HepG2 (cell line): ENCODE data around the gene PROX1. TPM values are rescaled to one million over a fixed set of nuclear protein-coding genes. Genes with fewer than 3 reads are reported as not detected.

Experiments used
- CENPX ChIP-seq: sonication (generic); formaldehyde crosslinking; IDR thresholded peaks from 2 replicates; pipeline ENCODE4 v1.9.0; 2021; ENCODE audit warnings: mild to moderate bottlenecking, missing genetic modification reagents, moderate library complexity
- FOXA3 ChIP-seq: IDR thresholded peaks from 2 replicates; pipeline ENCODE4 v1.6.1; 2016; ENCODE audit warnings: missing genetic modification reagents, missing compliant biosample characterization
- HIVEP1 ChIP-seq: sonication (generic); formaldehyde crosslinking; IDR thresholded peaks from 2 replicates; pipeline ENCODE4 v1.4.0; 2020; ENCODE audit warnings: mild to moderate bottlenecking, missing genetic modification reagents
- IRF2 ChIP-seq: IDR thresholded peaks from 2 replicates; pipeline ENCODE4 v1.6.1; 2018; ENCODE audit warnings: missing genetic modification reagents, missing compliant biosample characterization
- KAT7 ChIP-seq: IDR thresholded peaks from 2 replicates; pipeline ENCODE4 v1.6.1; 2018; ENCODE audit warnings: borderline replicate concordance, missing compliant biosample characterization
- MED13 ChIP-seq: sonication (generic); formaldehyde crosslinking; IDR thresholded peaks from 2 replicates; pipeline ENCODE4 v1.5.0; 2020; ENCODE audit warnings: missing genetic modification reagents
- MXD1 ChIP-seq: sonication (generic); formaldehyde crosslinking; IDR thresholded peaks from 2 replicates; pipeline ENCODE4 v1.4.0; 2020; ENCODE audit warnings: mild to moderate bottlenecking, missing genetic modification reagents
- MXI1 ChIP-seq: IDR thresholded peaks from 3 replicates; pipeline ENCODE4 v1.6.1; 2012; ENCODE audit warnings: low read depth, low read length, inconsistent platforms, borderline replicate concordance
- MYPOP ChIP-seq: sonication (generic); formaldehyde crosslinking; IDR thresholded peaks from 2 replicates; pipeline ENCODE4 v1.8.1; 2023; ENCODE audit warnings: mild to moderate bottlenecking, moderate library complexity, missing genetic modification reagents
- NRL ChIP-seq: sonication (generic); formaldehyde crosslinking; IDR thresholded peaks from 2 replicates; pipeline ENCODE4 v1.5.0; 2020; ENCODE audit warnings: missing genetic modification reagents, mild to moderate bottlenecking, moderate library complexity, borderline replicate concordance
- PAXIP1 ChIP-seq: sonication (generic); formaldehyde crosslinking; conservative IDR thresholded peaks from 2 replicates; pipeline ENCODE4 v1.4.0; 2020; ENCODE audit warnings: mild to moderate bottlenecking, missing genetic modification reagents, moderate library complexity
- REPIN1 ChIP-seq: sonication (generic); formaldehyde crosslinking; IDR thresholded peaks from 2 replicates; pipeline ENCODE4 v1.8.0; 2022; ENCODE audit warnings: missing genetic modification reagents, low read depth, mild to moderate bottlenecking, borderline replicate concordance
- SETDB1 ChIP-seq: sonication (generic); formaldehyde crosslinking; IDR thresholded peaks from 2 replicates; pipeline ENCODE4 v1.5.1; 2020; ENCODE audit warnings: missing genetic modification reagents, mild to moderate bottlenecking, borderline replicate concordance
- SMYD3 ChIP-seq: sonication (generic); formaldehyde crosslinking; IDR thresholded peaks from 2 replicates; pipeline ENCODE4 v1.8.1; 2023; ENCODE audit warnings: mild to moderate bottlenecking, missing genetic modification reagents
- TCF7 ChIP-seq: sonication (generic); IDR thresholded peaks from 2 replicates; pipeline ENCODE4 v1.6.1; 2016; ENCODE audit warnings: antibody characterized with exemption, low read depth
- ZHX1 ChIP-seq: sonication (generic); formaldehyde crosslinking; IDR thresholded peaks from 2 replicates; pipeline ENCODE4 v1.8.1; 2022; ENCODE audit warnings: low read depth, mild to moderate bottlenecking, missing genetic modification reagents
- ZMAT3 ChIP-seq: sonication (generic); formaldehyde crosslinking; conservative IDR thresholded peaks from 2 replicates; pipeline ENCODE4 v1.7.0; 2021; ENCODE audit warnings: missing genetic modification reagents
- ZNF616 ChIP-seq: sonication (generic); formaldehyde crosslinking; IDR thresholded peaks from 2 replicates; pipeline ENCODE4 v1.5.0; 2020; ENCODE audit warnings: low read depth, mild to moderate bottlenecking, missing genetic modification reagents
- ZNF629 ChIP-seq: sonication (generic); formaldehyde crosslinking; conservative IDR thresholded peaks from 2 replicates; pipeline ENCODE4 v1.5.0; 2020; ENCODE audit warnings: missing genetic modification reagents
- ZNF841 ChIP-seq: sonication (generic); formaldehyde crosslinking; IDR thresholded peaks from 2 replicates; pipeline ENCODE4 v1.8.1; 2023; ENCODE audit warnings: missing genetic modification reagents, borderline replicate concordance
- polyA plus RNA-seq, 8 experiments: library from polyadenylated mRNA; depleted of rRNA in 3 of 8; stranded (reverse) in 7 of 8; unstranded in 1 of 8; fragments of >200 nt; fragmentation: Illumina TruSeq in 4 of 8; extraction: Trizol in 4 of 8; gene quantifications; 2 replicates each; pipeline versions ENCODE4 v1.2.1 to v1.2.3, GENCODE V29; 2011 to 2016; ENCODE audit warnings: low read depth in 4 of 8, missing spikeins in 1 of 8, mixed read lengths in 1 of 8; ENCODE audit not compliant: insufficient read depth in 1 of 8
- total RNA-seq, 5 experiments: library from RNA; depleted of rRNA; stranded (reverse); fragments of >200 nt; fragmentation: Illumina TruSeq; extraction: Trizol; gene quantifications; 2 replicates each; pipeline ENCODE4 v1.2.3, GENCODE V29; 2016; ENCODE audit warnings: low read depth in 1 of 5
- TF ChIP-seq, protein P1 (sequence below): sonication (generic); formaldehyde crosslinking; IDR thresholded peaks from 2 replicates; pipeline ENCODE4 v1.4.0; 2020; ENCODE audit warnings: missing genetic modification reagents
- TF ChIP-seq, protein P2 (sequence below): sonication (generic); formaldehyde crosslinking; IDR thresholded peaks from 2 replicates; pipeline ENCODE4 v1.8.1; 2023; ENCODE audit warnings: missing genetic modification reagents, mild to moderate bottlenecking, borderline replicate concordance

The PROX1 gene
- total and polyA plus RNA-seq, 2 of the 13 experiments (the other 11 are each of a cell fraction or from before 2014, with no cell fraction given): 12.3 to 30.2 TPM

- no peak for TF ChIP-seq ZMAT3
- TF ChIP-seq REPIN1: no peak
- TF ChIP-seq, protein P1, sequence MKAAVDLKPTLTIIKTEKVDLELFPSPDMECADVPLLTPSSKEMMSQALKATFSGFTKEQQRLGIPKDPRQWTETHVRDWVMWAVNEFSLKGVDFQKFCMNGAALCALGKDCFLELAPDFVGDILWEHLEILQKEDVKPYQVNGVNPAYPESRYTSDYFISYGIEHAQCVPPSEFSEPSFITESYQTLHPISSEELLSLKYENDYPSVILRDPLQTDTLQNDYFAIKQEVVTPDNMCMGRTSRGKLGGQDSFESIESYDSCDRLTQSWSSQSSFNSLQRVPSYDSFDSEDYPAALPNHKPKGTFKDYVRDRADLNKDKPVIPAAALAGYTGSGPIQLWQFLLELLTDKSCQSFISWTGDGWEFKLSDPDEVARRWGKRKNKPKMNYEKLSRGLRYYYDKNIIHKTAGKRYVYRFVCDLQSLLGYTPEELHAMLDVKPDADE (CRISPR knock-in tag): no peak
- TF ChIP-seq MED13 (CRISPR knock-in tag): no peak
- TF ChIP-seq SETDB1: no peak
- TF ChIP-seq ZHX1 (CRISPR knock-in tag): 0 out of 2 replicates have a peak, but pooled peaks have one; percentile 39
- no peak for TF ChIP-seq ZNF629 (CRISPR knock-in tag)
- no peak for TF ChIP-seq TCF7
- no peak for TF ChIP-seq SMYD3 (CRISPR knock-in tag)
- no peak for TF ChIP-seq ZNF616 (CRISPR knock-in tag)
- no peak for TF ChIP-seq PAXIP1 (CRISPR knock-in tag)
- no peak for TF ChIP-seq MXD1 (CRISPR knock-in tag)
- no peak for TF ChIP-seq MXI1
- TF ChIP-seq FOXA3 (CRISPR knock-in tag): no peak
- no peak for TF ChIP-seq NRL
- no peak for TF ChIP-seq ZNF841 (CRISPR knock-in tag)
- TF ChIP-seq IRF2 (CRISPR knock-in tag): peak; percentile 49
- TF ChIP-seq MYPOP (CRISPR knock-in tag): 0 out of 2 replicates have a peak, but pooled peaks have one; percentile 34
- TF ChIP-seq, protein P2, sequence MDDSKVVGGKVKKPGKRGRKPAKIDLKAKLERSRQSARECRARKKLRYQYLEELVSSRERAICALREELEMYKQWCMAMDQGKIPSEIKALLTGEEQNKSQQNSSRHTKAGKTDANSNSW (CRISPR knock-in tag): no peak
- TF ChIP-seq CENPX (CRISPR knock-in tag): no peak
- peak; percentile 44 for TF ChIP-seq KAT7 (CRISPR knock-in tag)
- TF ChIP-seq HIVEP1 (CRISPR knock-in tag): no peak
Measured at GRCh38 chr1:213987927-213988506, at the start of gene PROX1 (continued).
